ENCODE results near the gene VWA5B2.

The VWA5B2 gene

GRCh38 chr3:184282941-184283340 lies 53.6 kb downstream of the VWA5B2 start:
- DNase-seq, result no peak

GRCh38 chr3:184283681-184284080 lies 54.3 kb downstream of the VWA5B2 start:
- no peak for DNase-seq

GRCh38 chr3:184284696-184285095 lies 55.3 kb downstream of the VWA5B2 start:
- DNase-seq, result peak; percentile 44

GRCh38 chr3:184289426-184289938 lies 60.1 kb downstream of the VWA5B2 start:
- DNase-seq, result peak; percentile 76

GRCh38 chr3:184290331-184290730 lies 60.9 kb downstream of the VWA5B2 start:
- DNase-seq, result no peak

GRCh38 chr3:184291044-184291737 lies 61.8 kb downstream of the VWA5B2 start:
- no peak for DNase-seq

Data from activated CD4-positive, alpha-beta T cell treated with anti-CD3 and anti-CD28 coated beads, Interleukin-2, Interleukin-6, amounts not matched to agents 100 ng/mL and 50 ng/mL, durations not matched to agents 16 hours and 8 hours (primary cell).